Stimulated activated CD8-positive, alpha-beta memory T cell treated with anti-CD3 and anti-CD28 coated beads, Interleukin-4, amount 100 ng/mL, for 48 hours (primary cell): ENCODE data around the gene MACROH2A1.

Experiments used
- DNase-seq: peaks from one replicate; pipeline ENCODE4 v3.0.0-alpha.2; 2020

MACROH2A1 gene

DNA sequence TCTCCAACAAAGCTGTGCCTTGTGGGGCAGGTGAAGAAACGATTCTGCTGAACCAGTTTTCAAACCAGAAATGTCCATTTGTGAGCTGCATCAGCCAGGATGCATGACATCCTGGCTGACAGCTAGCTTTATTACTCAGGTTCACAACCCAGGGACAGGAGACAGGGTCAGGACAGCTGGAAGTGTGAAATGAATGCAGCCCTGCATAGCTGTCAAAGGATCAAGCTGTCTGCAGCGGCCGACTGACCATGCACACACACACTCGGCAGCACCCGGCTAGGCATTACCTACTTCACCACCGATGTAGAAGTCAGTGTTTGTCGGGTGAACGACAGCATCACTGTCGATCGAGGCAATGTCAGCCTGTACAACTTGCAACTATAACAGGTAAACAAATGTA lies 48.5 kb downstream of the MACROH2A1 start:
- DNase-seq: no peak

DNA sequence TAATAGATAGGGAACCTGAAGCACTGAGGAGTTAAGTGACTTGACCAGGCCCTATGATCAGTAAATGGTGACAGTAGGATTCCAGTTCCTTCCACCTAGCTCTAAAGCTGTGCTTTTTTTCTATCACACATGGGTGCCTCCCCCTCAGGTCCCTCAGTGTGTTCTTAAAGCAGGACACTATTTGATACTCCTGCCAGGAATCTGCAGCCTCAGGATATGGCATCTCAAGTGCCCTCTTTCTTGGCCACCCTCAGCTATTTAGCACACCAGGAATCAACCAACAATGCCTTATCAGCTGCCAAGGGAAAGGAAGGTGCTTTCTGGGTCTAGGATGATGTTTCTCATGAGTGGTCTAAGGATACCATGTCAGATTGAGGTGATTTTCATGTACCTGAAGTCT lies 49.1 kb downstream of the MACROH2A1 start:
- no peak for DNase-seq

DNA sequence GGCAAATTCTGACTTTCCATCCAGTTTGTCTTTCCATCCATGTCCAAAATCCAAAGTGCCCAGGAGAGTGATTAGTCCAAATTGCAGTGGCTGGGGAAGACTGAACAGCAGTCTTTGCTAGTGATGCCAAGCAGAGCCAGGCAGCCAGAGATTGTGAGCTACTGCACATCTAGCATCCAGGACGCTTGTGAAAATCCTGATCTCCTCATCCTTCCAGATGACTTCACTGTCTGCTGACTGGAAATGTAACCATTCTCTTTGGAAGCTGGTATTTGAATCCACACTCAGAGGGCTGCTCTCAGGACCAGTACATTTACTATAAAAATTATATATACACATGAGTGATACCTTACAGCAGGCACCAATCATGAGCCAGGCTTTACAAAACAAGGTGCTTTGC lies 49.6 kb downstream of the MACROH2A1 start:
- DNase-seq: no peak

DNA sequence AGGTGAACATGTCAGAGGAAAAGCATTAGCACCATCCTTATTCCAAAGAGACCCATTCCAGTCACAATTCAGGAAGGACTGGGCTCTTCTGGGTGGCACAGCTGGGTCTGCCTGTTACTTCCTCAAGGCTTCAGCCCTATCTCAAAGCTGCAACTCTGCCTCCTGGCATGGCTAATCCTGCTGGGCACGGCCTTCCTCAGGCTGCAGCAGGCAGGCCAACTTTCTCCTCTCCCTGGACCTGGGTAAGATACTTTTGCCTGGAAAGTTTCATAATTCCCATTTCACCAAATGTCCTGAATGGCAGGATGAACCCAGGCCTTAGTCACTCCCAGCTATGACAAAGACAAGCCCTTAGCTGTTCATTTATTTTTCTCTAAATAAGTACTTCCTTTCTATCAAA lies 50.1 kb downstream of the MACROH2A1 start:
- DNase-seq: no peak

DNA sequence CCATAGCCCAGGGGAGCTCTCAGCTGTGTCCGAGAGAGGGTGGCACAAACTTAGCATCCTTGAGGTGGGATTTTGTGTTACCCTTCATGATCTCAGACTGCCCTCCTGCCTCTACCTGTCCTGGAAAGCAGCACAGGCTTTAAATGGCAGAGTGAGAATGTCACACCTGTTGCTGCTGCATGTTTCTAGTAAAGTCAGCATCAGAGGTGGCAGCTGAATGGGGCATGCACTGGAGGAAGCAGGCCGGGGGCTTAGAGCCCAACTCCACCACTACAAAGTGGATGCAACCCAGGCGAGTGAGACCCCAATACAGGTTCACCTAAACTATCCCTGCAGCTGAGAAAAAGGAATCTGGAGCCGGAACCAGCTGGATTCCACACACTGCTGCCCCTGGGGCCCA lies 51.6 kb downstream of the MACROH2A1 start:
- DNase-seq: no peak

DNA sequence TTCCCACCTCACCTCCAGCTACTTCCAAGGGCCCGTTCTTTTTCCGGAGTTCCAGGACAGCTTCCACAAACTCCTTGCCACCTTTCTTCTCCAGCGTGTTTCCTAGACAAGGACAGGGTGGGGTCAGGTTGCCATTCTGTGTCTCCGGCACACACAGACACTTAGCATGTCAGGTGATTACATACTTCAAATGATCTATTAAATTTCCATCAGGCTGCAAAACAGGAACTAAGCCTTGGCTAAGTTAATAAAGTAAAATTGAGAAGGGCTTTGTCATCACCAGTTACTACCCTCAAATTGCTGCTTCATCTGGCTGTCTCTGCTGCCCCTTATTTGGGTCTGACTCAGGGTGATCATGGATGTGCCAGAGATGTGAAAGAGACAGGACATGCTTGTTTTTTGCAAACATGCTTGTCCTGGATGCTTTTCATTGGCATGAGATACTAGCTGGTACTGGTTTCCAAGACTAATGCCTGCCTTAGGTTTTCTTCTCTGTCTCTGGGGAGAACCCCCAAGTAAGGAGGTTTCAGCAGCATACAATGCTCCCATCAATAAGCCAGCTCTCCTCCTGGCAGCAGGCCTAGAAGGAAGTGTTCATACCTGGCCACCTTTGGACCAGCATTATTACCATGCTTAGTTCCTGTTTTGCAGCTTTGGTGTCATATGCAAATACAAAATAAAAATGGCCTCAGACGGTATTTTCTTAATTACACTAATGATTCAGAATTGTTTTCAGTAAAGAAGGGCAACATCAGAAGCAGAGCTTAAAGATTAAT lies 52.9 kb downstream of the MACROH2A1 start:
- no peak for DNase-seq

DNA sequence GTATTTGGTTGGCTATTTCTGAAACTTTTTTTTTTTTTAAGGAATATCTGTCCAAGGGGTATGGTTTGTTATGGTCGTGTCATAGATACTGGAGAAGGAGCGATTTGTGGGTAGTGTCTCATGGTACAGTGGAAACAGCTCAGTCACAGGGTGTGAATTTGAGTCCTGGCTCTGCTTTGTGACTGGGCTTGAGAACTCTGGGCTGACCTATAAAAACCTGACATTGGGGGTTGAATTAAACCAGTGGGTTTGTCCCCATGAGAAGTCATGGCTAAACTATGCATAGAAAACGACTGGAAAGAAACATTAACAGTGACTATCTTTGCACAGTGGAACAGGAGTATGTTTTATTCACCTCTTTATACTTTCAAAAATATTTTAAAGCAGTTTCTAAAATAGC lies 54.7 kb downstream of the MACROH2A1 start:
- DNase-seq: no peak

DNA sequence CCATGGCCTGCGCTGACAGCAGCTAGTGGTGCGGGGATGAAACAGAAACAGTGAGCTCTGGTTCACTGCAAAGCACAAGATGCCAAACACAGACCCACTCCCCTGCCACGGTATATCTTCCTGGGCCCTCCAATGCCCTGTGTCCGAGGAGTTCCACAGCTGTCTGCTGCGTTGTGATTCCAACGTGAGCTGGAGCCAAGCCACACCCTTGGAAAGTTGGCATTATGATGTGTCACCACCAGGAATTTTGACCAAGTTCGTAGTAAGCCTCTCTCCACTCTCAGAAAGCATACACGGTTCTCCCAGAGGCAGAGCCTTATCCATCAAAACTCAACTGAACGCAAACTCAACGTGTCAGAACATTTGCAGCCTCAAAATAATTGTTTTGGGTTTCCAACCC lies 55.6 kb downstream of the MACROH2A1 start:
- DNase-seq: no peak

DNA sequence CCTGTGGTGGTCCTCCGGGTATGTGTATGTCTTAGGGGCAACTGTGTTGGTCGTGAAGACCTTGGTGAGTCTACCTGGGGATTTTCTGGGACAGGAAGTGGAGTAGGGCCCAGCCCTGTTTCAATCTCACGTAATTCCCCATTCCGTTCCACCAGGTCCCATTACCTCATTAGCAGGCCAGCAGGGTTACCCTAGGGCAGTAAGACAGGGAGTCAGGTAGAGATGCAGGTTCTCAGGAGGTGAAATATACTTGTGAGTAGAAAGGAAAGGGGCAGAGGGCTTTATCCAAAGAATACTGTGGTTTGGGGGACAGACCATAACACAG lies 56.5 kb downstream of the MACROH2A1 start:
- no peak for DNase-seq

DNA sequence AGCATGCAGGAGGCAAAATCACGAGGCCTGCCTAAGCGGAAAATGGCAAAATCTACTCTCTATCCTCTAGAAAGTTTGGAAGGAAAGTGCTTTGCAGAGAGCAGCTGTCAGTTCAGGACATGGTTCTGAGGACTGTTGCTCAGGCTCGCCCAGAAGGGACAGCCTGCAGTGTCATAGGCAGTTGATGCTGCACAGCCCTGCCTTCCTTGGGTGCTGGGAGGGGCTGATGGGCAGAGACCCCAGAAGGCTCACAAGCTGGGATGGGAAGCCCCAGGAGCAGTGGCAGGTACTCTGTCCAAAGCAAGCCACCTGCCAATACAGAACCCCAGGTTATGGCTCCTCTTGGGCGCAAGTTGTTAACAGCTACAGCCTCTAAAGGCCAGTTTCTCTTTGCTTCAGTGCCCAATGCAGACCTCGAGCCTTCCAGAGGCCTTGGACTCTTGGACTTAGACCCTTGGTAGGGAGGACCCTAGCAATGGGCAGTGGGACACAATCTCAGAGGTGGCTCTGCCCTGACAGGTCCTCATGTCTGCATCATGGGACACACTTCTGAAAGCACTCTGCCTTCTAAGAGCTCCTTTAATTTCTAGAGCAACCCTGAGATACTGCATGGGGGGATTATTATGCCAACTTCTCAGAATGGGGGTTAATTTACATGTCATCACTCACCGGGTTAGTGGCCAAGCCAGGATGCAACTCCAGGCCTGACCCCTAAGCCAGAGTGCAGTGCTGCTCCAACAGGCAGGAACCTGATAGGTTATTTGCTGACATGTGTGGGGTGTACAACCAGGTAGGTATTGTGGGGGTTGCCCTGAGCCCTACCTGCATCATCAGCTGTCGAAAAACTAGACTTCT lies 57.1 kb downstream of the MACROH2A1 start:
- DNase-seq: no peak

DNA sequence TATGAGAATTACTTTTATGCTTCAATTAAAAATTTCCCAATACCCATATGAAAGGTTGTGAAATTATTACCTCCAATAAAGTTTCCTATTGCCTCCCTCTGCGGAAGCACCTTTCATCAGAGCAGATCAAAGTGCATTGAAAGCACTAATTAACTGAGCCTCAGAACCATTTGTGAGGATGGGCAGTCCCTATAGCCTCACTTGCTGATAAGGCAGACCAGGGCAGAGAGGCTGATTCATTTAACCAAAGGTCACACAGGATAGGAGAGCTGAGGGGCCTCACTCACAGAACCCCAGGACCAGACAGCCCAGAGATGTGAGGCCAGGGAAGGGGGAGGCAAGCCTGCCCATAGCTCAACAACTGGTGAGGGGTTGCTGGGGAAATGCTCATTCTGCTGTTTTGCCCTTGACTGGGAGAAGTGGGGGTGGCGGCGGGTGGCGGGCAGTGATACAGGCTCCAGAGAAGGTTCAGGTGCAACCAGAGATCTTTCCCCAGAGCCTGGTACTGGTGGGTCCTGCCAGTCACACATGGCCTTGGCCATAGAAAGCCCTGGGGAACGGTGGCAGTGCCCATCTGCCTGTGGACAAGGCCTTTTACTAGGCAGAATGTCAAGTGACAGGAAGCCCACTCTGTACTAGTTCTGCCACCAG lies 57.9 kb downstream of the MACROH2A1 start:
- DNase-seq: no peak

DNA sequence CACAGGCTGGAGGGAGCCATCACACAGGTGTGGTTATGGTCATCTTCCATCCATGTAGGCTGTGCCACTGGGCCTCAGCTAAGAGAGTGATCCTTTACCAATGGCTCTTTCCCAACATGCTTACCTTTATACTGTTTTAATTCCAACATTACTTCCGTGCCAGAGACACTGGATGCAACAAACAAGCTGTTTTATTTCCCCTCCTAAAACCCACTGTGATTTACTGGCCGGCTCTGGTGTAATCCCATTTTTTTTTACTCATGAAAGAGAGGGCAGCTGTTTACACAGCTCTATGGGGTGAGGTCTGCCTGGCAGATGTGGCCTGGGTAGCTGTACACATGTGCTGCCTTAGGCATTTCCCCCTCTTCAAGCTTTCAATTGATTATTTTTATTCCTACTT lies 58.5 kb downstream of the MACROH2A1 start:
- no peak for DNase-seq

DNA sequence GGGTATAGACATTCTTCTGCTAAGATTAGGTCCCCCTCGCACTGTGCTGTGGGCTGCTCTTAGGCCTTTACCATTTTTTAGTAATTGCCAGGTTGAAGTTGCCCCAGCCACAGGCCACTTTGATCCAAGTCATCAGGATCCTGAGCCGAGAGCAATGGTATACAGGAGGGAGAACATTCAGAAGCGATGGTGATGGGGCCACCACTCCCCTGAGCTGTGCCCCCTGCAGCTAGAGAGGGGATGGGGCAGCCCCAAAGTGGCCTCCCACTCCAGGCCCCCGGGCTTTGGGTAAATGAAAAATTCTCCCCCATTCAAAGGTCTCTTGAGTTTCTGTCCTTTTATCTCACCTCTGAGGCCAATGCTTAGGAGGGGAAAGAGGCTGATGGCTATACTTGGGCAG lies 59.4 kb downstream of the MACROH2A1 start:
- DNase-seq: no peak

DNA sequence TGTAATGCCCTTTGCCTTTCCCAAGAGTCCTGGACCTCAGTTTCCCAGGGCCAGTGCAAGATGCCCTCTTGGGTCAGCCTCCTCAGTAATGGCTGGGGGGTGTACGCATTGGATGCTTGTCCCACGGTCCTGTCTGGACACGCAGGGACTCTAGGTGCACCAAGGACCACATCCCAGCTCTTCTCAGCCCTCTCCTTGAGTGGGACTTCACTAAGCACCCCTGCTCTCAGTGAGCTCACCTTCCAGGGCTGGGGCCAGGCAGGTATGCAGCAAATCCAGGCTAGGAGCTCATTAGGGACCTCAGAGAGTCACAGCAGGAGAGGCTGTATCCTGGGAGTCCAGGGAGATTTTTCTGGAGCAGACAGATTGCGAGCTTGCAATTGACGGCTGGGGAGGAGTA lies 59.8 kb downstream of the MACROH2A1 start:
- no peak for DNase-seq

DNA sequence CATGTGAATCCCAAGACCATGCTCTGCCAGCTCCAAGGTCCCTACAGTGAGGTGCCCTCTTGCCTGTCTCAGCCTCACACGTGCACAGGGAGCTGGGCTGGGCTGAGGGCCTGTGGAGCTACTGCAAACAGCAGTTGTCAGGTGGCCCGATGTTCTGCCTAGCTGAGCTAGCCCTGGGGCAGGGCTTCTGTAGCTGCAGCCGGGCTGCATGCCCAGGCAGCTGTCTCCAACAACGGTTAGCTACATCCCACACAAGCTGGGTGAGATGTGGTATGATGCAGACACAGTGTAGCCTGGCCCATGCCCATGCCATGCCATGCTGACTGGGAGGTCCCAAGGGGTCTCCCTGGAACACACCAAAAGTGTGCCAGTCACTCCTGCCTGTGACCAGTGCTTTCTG lies 62.0 kb downstream of the MACROH2A1 start:
- DNase-seq: no peak

DNA sequence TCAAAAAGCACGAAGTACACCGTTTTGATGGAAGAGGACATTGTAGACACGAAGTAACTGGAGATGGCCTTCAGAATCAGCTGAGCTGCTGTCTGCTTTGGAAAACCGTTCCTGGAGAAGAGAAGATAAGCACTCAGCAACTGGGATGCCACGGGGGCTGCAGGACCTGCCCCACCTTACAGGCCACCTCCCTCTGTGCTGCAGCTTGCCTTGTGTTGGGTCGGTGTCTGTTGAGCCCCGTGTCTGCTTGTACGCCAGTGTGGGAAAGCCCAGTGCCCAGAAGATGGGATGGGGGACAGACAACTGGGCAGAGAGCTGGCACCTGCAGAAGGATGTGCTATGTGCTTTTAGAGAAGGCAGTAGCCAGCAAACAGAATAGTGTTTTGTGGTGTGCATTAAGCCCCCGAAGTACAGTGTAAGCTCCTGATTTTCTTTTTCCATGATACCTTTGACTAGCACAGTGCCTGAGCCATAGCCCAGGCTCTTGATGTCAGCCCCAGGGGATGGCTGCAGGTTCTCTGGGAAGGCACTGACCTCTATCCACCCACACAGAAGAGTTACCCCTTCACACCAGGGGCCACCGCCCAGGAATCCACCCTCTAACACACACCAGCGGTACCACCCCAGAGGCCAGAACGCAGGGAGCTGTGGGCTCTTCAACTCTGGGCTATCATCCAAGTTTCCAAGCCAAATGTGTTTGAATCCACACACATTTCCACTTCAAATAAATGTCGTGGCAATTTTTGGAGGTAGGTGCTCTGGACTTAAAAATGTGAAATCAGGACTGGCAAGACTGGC lies 63.8 kb downstream of the MACROH2A1 start:
- no peak for DNase-seq

DNA sequence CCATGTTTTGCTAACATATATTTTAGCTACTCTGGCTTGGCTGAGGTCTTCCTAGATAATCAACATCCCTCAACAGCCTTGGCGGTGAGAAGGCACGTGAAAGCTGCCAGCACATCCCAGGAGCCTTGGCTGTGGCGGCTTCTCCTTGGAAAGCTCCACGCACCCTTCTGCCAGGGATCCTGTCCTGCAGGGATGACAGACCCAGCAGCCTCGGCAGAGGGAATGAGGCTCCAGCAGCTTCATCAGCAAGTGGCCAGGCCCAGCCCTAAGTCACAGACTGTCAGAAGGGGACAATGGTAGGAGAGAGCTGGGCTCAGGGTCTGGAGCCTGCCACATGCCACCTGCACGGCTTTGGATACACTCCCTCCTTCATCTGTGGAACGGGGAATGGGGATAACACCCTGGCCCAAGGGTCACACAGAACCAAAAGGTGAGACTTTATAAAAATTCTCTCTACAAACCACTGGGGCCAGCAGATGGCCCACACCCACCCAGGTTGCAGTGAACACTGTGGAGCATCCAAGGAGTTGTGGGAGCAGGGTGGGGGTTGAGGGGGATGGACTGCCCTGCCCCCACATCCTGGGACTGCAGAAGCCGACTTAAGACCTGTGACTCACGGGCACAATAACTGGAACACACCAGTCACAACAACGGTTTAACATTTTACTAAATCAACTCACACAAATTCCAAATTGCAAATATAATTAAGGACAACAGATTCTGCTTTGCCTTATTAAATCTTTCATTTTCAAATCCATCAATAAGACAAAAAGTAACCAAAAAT lies 65.1 kb downstream of the MACROH2A1 start:
- no peak for DNase-seq

DNA sequence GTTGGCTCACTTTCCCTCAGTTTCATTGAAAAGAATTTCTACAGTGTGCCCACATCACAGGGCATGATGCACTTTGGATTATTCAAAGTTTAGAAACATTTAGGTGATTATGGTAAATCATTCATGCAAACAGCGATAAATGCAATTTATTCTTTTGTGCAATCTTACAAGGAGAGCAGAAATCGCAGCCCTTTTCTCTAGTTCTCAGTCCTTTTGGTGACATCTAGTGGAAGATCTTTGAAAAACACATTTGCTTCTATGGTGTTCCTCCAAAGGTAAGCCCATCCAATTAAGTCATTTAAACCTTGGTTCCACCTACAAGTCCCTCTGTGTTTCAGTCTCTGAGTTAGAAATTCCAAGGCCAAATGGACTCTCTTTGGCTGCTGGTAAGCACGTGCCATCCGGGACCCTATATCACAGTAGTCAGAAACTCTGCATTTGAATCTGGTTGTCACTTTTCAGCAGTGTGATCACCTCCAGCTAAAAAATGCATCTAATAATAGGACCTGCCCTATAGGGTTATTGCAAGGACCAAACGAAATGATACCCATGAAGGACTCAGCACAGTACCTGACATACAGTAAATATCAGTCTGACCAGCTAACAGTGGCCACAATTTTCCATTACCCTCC lies 66.4 kb downstream of the MACROH2A1 start:
- no peak for DNase-seq

DNA sequence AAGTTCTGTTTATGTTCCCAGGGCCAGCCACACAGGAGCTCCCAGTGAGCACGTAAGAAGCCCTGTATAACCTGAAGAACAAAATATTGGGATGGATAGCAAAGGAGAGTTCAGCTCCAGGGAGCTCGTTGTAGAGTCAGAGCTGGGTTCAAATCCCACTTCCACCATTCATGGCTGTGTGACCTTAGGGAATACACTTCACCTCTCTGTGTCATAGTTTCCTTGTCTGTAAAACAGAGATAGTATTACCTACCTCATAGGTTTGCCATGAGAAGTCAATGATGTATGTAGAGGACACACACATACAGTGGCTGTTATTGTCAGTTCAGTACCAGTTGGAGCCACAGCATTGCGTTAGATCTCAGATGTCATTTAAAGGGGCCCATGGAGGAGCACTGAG lies 67.4 kb downstream of the MACROH2A1 start:
- no peak for DNase-seq

DNA sequence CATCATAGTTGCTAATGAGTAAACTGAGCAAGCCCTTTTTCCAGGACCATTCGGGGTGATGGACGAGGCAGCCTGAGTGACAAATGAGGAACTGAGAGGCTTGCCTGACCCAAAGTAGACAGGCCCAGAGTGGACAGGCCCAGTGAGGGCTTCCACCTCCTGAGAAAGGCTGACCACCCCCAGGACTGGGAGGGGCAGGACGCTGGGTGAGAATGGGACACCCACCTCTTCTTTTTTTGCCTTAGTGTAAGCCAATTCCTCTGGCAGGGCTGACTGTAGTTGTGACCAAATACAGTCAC lies 68.3 kb downstream of the MACROH2A1 start:
- DNase-seq: no peak

DNA sequence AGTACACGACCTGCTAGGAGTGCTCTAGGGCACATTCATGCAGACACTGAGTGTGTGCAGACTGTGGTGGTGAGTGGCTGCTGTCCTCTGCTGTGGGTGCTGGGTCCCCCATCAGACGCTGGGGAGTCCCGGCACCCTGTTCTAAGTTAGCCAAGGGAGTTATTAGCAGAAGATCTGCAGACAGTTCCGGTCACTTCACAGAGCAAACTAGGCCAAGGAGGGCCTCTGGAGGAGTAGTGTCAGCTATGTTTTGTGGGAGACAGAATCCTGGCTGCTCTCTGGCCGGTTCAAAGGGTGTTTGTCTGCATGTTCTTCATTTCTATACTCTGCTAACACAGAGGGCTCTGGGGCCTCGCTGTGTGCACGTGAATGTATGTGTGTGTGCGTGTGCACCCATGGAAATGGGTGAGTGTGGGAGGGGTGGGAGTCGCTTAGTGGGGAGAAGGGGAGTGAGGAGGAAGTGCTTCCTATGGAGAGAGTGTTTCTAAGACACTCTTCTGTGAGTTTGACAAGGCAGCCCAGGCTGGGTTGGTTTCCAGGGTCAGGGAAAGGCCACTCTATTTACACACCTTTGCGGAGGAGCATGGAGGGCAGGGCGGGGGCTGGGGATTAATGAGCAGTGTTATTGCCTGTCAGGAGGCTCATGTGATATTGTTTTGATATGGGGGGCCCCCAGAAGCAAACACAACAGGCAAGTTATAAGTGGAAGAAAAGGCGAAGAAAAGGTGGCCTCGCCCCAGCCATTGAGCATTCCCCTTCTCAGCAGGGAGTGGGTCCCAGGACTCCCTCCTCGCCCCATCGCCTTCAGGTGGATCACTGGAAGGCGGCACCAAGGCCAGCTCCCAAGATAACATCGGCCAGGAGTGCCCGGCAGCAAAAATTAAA lies 68.9 kb downstream of the MACROH2A1 start:
- DNase-seq: no peak
